C4-2B (cell line): Measurements from ENCODE around the gene CCDC200.

ENCODE experiments used
- ZFX ChIP-seq: fragments of 450-650 bp; IDR thresholded peaks from 2 replicates; pipeline ENCODE4 v1.6.1; 2017
- TF ChIP-seq, protein P1 (sequence below): fragments of 450-650 bp; conservative IDR thresholded peaks from 2 replicates; pipeline ENCODE4 v1.5.1; 2017; ENCODE audit warnings: mild to moderate bottlenecking

DNA sequence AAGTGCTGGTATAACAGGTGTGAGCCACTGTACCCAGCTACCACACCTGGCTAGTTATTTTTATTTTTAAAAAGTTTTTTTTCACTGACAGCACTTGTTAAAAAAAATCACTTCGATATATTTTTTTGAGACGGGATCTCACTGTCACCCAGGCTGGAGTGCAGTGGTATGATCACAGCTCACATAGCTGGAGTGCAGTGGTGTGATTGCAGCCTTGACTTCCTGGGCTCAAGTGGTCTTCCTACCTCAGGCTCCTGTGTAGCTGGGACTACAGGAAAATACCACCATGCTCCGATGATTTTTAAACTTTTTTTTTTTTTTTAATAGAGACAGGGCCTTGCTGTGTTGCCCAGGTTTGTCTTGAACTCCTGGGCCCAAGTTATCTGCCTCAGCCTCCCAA lies 44.5 kb downstream of the CCDC200 start:
- TF ChIP-seq, protein P1, sequence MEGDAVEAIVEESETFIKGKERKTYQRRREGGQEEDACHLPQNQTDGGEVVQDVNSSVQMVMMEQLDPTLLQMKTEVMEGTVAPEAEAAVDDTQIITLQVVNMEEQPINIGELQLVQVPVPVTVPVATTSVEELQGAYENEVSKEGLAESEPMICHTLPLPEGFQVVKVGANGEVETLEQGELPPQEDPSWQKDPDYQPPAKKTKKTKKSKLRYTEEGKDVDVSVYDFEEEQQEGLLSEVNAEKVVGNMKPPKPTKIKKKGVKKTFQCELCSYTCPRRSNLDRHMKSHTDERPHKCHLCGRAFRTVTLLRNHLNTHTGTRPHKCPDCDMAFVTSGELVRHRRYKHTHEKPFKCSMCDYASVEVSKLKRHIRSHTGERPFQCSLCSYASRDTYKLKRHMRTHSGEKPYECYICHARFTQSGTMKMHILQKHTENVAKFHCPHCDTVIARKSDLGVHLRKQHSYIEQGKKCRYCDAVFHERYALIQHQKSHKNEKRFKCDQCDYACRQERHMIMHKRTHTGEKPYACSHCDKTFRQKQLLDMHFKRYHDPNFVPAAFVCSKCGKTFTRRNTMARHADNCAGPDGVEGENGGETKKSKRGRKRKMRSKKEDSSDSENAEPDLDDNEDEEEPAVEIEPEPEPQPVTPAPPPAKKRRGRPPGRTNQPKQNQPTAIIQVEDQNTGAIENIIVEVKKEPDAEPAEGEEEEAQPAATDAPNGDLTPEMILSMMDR, result no peak
- TF ChIP-seq ZFX, result no peak
